ENCODE measurements around the gene ATP2B3. TPM values are rescaled to one million over a fixed set of nuclear protein-coding genes. Genes with fewer than 3 reads are reported as not detected.

Gene ATP2B3
- total RNA-seq, 1 experiment from 2014 or later, result 0.21 TPM

GRCh38 chrX:153610836-153611213 lies 93.4 kb downstream of the ATP2B3 start:
- H3K4me1 ChIP-seq (ENCODE audit: control insufficient read depth, insufficient read depth, low read length), result no peaks in the 10 kb centered on the region
- no peak for DNase-seq (ENCODE audit: low read depth, low spot score)
- ATAC-seq, result peak; percentile 26
- no peaks in the 10 kb centered on the region for H3K9me3 ChIP-seq (ENCODE audit: control insufficient read depth, insufficient read depth, low read depth, low read length)
- intact Hi-C loops (cut with micrococcal nuclease; ENCODE audit: unreplicated experiment), result loop anchor here (5.0 kb wide), 1 partner anchor 56 kb away; no protein-coding TSS in a partner anchor
- H3K27me3 ChIP-seq (ENCODE audit: control insufficient read depth, insufficient read depth, low read length), result peaks cover 6% of the 10 kb centered on the region
- ChIA-PET POLR2A (no interaction called here), CTCF (no interaction called here)
- in situ Hi-C loops (cut with HindIII; ENCODE audit: low pct_unique_long_range_greater_than_20kb, low sequenced_read_pairs), result no loop called here
- no peak overlapping the region for H3K4me3 ChIP-seq (ENCODE audit: low read depth in 2 of 2, low read length in 2 of 2)
- no peak overlapping the region for H3K27ac ChIP-seq (ENCODE audit: low read length)
- no peaks in the 10 kb centered on the region for H3K36me3 ChIP-seq (ENCODE audit: control insufficient read depth, insufficient read depth, low read length)
- no TSS peak for BruUV-seq (replicated peaks)
- TF ChIP-seq TCF7L2 (IDR thresholded peaks at IDR 0.05; ENCODE audit: low read depth, low read length), result no peak
- TF ChIP-seq SIN3A (IDR thresholded peaks at IDR 0.05; ENCODE audit: borderline replicate concordance, insufficient read depth, low read depth, low read length), result no peak
- no peak for TF ChIP-seq CTCF (IDR thresholded peaks at IDR 0.05)
- no peak for TF ChIP-seq POLR2AphosphoS5 (IDR thresholded peaks at IDR 0.05; ENCODE audit: low read depth, low read length)
- TF ChIP-seq REST (IDR thresholded peaks at IDR 0.05; ENCODE audit: insufficient read depth in 1 of 2, low read depth in 2 of 2, low read length in 1 of 2), result no peak

- intact Hi-C loops (cut with micrococcal nuclease; ENCODE audit: unreplicated experiment), result loop anchor here (5.0 kb wide), 1 partner anchor 56 kb away; no protein-coding TSS in a partner anchor
- H3K36me3 ChIP-seq (ENCODE audit: control insufficient read depth, insufficient read depth, low read length), result no peaks in the 10 kb centered on the region
- H3K27ac ChIP-seq (ENCODE audit: low read length), result no peak overlapping the region
- ATAC-seq (no peak), DNase-seq (ENCODE audit: low read depth, low spot score) (no peak)
- no peak overlapping the region for H3K4me3 ChIP-seq (ENCODE audit: low read depth in 2 of 2, low read length in 2 of 2)
- no TSS peak for BruUV-seq (replicated peaks)
- POLR2A ChIA-PET, result no interaction called here
- H3K27me3 ChIP-seq (ENCODE audit: control insufficient read depth, insufficient read depth, low read length), result peaks cover 10% of the 10 kb centered on the region
- H3K4me1 ChIP-seq (ENCODE audit: control insufficient read depth, insufficient read depth, low read length), result no peaks in the 10 kb centered on the region
- CTCF ChIA-PET, result interaction anchor here (0.7 kb wide), 1 partner anchor 150 kb away, joined by 8 read pairs; no protein-coding TSS in a partner anchor
- H3K9me3 ChIP-seq (ENCODE audit: control insufficient read depth, insufficient read depth, low read depth, low read length), result no peaks in the 10 kb centered on the region
- in situ Hi-C loops (cut with HindIII; ENCODE audit: low pct_unique_long_range_greater_than_20kb, low sequenced_read_pairs), result no loop called here
- TF ChIP-seq POLR2AphosphoS5 (IDR thresholded peaks at IDR 0.05; ENCODE audit: low read depth, low read length), result no peak
- no peak for TF ChIP-seq SIN3A (IDR thresholded peaks at IDR 0.05; ENCODE audit: borderline replicate concordance, insufficient read depth, low read depth, low read length)
- no peak for TF ChIP-seq TCF7L2 (IDR thresholded peaks at IDR 0.05; ENCODE audit: low read depth, low read length)
- TF ChIP-seq CTCF (IDR thresholded peaks at IDR 0.05), result no peak
- TF ChIP-seq REST (IDR thresholded peaks at IDR 0.05; ENCODE audit: insufficient read depth in 1 of 2, low read depth in 2 of 2, low read length in 1 of 2), result no peak
Measured at GRCh38 chrX:153611298-153612095, 94.1 kb downstream of the ATP2B3 start.

Data from Panc1 (cell line).